HEK293T (cell line): ENCODE measurements around the gene DNASE1L1.

Source experiments
- FOXK2 ChIP-seq: fragments of 450-650 bp; IDR thresholded peaks from 2 replicates; pipeline ENCODE4 v1.6.1; 2016; ENCODE audit warnings: mild to moderate bottlenecking
- FOXM1 ChIP-seq: fragments of 450-650 bp; IDR thresholded peaks from 2 replicates; pipeline ENCODE4 v1.6.1; 2017; ENCODE audit warnings: mild to moderate bottlenecking, borderline replicate concordance
- PKNOX1 ChIP-seq: fragments of 450-650 bp; IDR thresholded peaks from 2 replicates; pipeline ENCODE4 v1.6.1; 2016
- SP1 ChIP-seq: fragments of 450-650 bp; IDR thresholded peaks from 2 replicates; pipeline ENCODE4 v1.6.1; 2017
- TARDBP ChIP-seq: fragments of 450-650 bp; IDR thresholded peaks from 2 replicates; pipeline ENCODE4 v1.6.1; 2016

GRCh38 chrX:154371789-154372300 is 37.2 kb downstream of the DNASE1L1 start:
- TF ChIP-seq TARDBP (no peak), PKNOX1 (no peak), FOXM1 (no peak), SP1 (no peak), FOXK2 (no peak)
